Endothelial cell (in vitro differentiated cells): ENCODE measurements around the gene ADAMTS19. TPM values are rescaled to one million over a fixed set of nuclear protein-coding genes. Genes with fewer than 3 reads are reported as not detected.

Experiments used
- DNase-seq: peaks from one replicate; pipeline ENCODE4 v3.0.0; 2021; ENCODE audit warnings: low spot score
- H3K27ac Mint-ChIP-seq: one replicate; pipeline ENCODE4 v1.8.0; 2021; ENCODE audit warnings: mixed read lengths, inconsistent platforms; ENCODE audit not compliant: unreplicated experiment
- H3K27me3 Mint-ChIP-seq: one replicate; pipeline ENCODE4 v1.8.0; 2021; ENCODE audit warnings: mild to moderate bottlenecking, moderate library complexity, mixed read lengths, inconsistent platforms; ENCODE audit not compliant: unreplicated experiment
- H3K36me3 Mint-ChIP-seq: one replicate; pipeline ENCODE4 v1.8.0; 2021; ENCODE audit warnings: mild to moderate bottlenecking, low read depth, mixed read lengths, inconsistent platforms; ENCODE audit not compliant: unreplicated experiment
- H3K4me1 Mint-ChIP-seq: one replicate; pipeline ENCODE4 v1.8.0; 2021; ENCODE audit warnings: mild to moderate bottlenecking, mixed read lengths, inconsistent platforms; ENCODE audit not compliant: unreplicated experiment
- H3K4me3 Mint-ChIP-seq: one replicate; pipeline ENCODE4 v1.8.0; 2021; ENCODE audit warnings: mild to moderate bottlenecking, mixed read lengths, inconsistent platforms; ENCODE audit not compliant: unreplicated experiment
- H3K9me3 Mint-ChIP-seq: one replicate; pipeline ENCODE4 v1.8.0; 2021; ENCODE audit warnings: mixed read lengths, inconsistent platforms; ENCODE audit not compliant: unreplicated experiment
- CTCF ChIP-seq: fragments of 200-600 bp; sonication (generic); IDR thresholded peaks from one replicate; pipeline ENCODE4 v1.5.0; 2021; ENCODE audit warnings: antibody characterized with exemption; ENCODE audit not compliant: unreplicated experiment
- total RNA-seq: library from RNA; stranded (reverse); fragmentation: NEBNext Ultra II Directional; extraction: Animal tissue kit (Norgen Biotek cat#: 25700); gene quantifications from one replicate; pipeline ENCODE4 v1.2.1, GENCODE V29; 2021; ENCODE audit not compliant: unreplicated experiment

The ADAMTS19 gene
- total RNA-seq, 1 donor from 2014 or later: 6.9 TPM

GRCh38 chr5:129465776-129466344, 5.8 kb downstream of the ADAMTS19 start:
- Mint-ChIP-seq H3K9me3 (no peaks in the 10 kb centered on the region), H3K4me3 (no peak overlapping the region), H3K27ac (no peak overlapping the region), H3K27me3 (peaks cover 5% of the 10 kb centered on the region), H3K36me3 (peaks cover 6% of the 10 kb centered on the region), H3K4me1 (peaks cover 9% of the 10 kb centered on the region)
- DNase-seq: no peak
- TF ChIP-seq CTCF: no peak

GRCh38 chr5:129474544-129474943, 14.4 kb downstream of the ADAMTS19 start:
- TF ChIP-seq CTCF: no peak
- Mint-ChIP-seq H3K36me3 (no peaks in the 10 kb centered on the region), H3K4me3 (no peak overlapping the region), H3K4me1 (peaks cover 10% of the 10 kb centered on the region), H3K27me3 (no peaks in the 10 kb centered on the region), H3K9me3 (no peaks in the 10 kb centered on the region), H3K27ac (no peak overlapping the region)
- DNase-seq: no peak

- H3K4me3 Mint-ChIP-seq: no peak overlapping the region
- no peaks in the 10 kb centered on the region for H3K27me3 Mint-ChIP-seq
- TF ChIP-seq CTCF: no peak
- H3K27ac Mint-ChIP-seq: no peak overlapping the region
- no peaks in the 10 kb centered on the region for H3K36me3 Mint-ChIP-seq
- peaks cover 4% of the 10 kb centered on the region for H3K4me1 Mint-ChIP-seq
- no peak for DNase-seq
- no peaks in the 10 kb centered on the region for H3K9me3 Mint-ChIP-seq
Observed at GRCh38 chr5:129476751-129477150, 16.7 kb downstream of the ADAMTS19 start.

GRCh38 chr5:129477532-129477931, 17.4 kb downstream of the ADAMTS19 start:
- no peak for TF ChIP-seq CTCF
- no peak for DNase-seq
- H3K36me3 Mint-ChIP-seq: no peaks in the 10 kb centered on the region
- H3K27me3 Mint-ChIP-seq: no peaks in the 10 kb centered on the region
- H3K4me1 Mint-ChIP-seq: peaks cover 4% of the 10 kb centered on the region
- no peaks in the 10 kb centered on the region for H3K9me3 Mint-ChIP-seq
- no peak overlapping the region for H3K4me3 Mint-ChIP-seq
- no peak overlapping the region for H3K27ac Mint-ChIP-seq

GRCh38 chr5:129481161-129481560, 21.1 kb downstream of the ADAMTS19 start:
- Mint-ChIP-seq H3K4me3 (no peak overlapping the region), H3K36me3 (no peaks in the 10 kb centered on the region), H3K9me3 (no peaks in the 10 kb centered on the region), H3K4me1 (no peaks in the 10 kb centered on the region), H3K27ac (no peak overlapping the region), H3K27me3 (no peaks in the 10 kb centered on the region)
- TF ChIP-seq CTCF: no peak
- no peak for DNase-seq
